Measurements from ENCODE around the gene C5orf63.

GRCh38 chr5:127027539-127027938, 45.8 kb downstream of the C5orf63 start:
- TF ChIP-seq, protein P1, sequence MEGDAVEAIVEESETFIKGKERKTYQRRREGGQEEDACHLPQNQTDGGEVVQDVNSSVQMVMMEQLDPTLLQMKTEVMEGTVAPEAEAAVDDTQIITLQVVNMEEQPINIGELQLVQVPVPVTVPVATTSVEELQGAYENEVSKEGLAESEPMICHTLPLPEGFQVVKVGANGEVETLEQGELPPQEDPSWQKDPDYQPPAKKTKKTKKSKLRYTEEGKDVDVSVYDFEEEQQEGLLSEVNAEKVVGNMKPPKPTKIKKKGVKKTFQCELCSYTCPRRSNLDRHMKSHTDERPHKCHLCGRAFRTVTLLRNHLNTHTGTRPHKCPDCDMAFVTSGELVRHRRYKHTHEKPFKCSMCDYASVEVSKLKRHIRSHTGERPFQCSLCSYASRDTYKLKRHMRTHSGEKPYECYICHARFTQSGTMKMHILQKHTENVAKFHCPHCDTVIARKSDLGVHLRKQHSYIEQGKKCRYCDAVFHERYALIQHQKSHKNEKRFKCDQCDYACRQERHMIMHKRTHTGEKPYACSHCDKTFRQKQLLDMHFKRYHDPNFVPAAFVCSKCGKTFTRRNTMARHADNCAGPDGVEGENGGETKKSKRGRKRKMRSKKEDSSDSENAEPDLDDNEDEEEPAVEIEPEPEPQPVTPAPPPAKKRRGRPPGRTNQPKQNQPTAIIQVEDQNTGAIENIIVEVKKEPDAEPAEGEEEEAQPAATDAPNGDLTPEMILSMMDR (IDR thresholded peaks at IDR 0.05): no peak
- no peak for TF ChIP-seq POLR2A (IDR thresholded peaks at IDR 0.05)
